WI38 (cell line): Measurements from ENCODE around the gene IFITM5.
"Not testable (repeated sequence)": the region's sequence is repeated elsewhere in the genome, so short reads cannot be mapped to it uniquely, and the experiment has no call there.

Source experiments
- H3K4me3 ChIP-seq: 2 replicates; pipeline ENCODE4 v1.5.1; 2011; ENCODE audit warnings: low read depth, mild to moderate bottlenecking, control low read depth, low read length
- CTCF ChIP-seq: IDR thresholded peaks from 2 replicates; pipeline ENCODE4 v1.5.1; 2012; ENCODE audit warnings: low read depth, mild to moderate bottlenecking, control low read depth, low read length

IFITM5 gene

GRCh38 chr11:312092-312816 is 12.9 kb upstream of the IFITM5 start:
- H3K4me3 ChIP-seq, result no peak overlapping the region
- no peak for TF ChIP-seq CTCF

DNA sequence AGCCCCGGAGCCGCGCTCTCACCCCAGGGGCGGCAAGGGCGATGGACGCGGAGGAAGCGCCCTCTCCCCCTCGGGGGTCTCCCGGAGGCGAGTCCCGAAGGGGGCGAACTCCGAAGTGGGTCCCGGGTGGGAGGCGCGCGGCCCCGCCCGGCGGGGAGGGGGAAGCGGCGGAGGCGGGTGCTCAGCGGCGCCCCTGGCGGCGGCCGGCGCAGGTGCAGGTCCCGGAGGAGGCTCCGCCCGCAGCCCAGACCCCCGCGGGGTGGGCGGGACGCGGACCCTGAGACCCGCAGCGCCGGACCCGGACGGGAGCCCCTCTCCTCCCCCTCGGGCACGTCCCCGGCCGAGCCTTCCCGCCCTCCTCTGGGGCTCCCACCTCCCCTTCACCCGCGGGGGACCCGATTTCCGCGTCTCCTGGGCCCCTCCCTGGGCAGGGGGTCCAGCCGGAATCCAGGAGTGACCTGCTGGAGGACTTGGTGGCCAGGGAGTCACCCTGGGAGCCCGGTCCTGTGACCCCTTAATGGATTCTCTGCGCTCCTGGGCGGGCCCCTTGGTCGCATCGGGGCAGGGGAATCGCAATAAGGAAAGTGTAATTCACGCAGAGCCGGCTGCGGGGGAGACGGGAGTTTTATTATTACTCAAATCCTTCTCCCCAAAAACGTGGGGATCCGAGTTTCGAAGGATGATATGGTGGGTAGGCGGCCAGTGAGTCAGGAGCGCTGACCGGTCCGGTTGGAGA is 11.9 kb upstream of the IFITM5 start:
- not testable (repeated sequence) for H3K4me3 ChIP-seq

DNA sequence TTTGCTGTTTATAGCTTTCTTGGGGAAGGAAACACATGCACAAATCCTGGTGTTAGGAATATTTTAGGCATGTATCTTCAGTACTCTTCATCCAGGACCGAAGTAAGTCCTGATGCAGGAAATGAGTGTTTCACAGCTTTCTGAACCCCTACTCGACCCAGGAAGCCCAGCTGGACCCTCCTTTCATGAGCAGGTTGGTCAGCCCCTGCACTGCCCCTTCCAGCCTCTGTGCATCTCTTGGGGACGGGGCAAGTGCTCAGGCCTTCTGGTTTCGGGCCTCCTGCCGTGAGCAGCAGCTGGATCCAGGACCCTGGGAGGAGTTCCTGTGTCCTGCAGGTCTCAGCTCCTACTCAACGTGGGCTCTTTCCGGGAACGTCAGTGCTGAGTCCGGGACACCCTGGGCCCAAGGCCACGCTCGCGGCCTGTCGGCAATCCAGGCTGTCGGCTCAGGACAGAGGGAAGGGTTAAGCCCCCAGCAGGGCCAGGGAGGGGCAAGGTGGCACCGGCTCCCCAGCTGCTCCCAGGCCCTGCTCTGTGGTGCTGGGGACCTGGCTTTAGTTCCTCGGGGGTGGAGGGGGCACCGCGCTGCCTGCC is 10.8 kb upstream of the IFITM5 start:
- peak overlapping the region; percentile 62 for H3K4me3 ChIP-seq

DNA sequence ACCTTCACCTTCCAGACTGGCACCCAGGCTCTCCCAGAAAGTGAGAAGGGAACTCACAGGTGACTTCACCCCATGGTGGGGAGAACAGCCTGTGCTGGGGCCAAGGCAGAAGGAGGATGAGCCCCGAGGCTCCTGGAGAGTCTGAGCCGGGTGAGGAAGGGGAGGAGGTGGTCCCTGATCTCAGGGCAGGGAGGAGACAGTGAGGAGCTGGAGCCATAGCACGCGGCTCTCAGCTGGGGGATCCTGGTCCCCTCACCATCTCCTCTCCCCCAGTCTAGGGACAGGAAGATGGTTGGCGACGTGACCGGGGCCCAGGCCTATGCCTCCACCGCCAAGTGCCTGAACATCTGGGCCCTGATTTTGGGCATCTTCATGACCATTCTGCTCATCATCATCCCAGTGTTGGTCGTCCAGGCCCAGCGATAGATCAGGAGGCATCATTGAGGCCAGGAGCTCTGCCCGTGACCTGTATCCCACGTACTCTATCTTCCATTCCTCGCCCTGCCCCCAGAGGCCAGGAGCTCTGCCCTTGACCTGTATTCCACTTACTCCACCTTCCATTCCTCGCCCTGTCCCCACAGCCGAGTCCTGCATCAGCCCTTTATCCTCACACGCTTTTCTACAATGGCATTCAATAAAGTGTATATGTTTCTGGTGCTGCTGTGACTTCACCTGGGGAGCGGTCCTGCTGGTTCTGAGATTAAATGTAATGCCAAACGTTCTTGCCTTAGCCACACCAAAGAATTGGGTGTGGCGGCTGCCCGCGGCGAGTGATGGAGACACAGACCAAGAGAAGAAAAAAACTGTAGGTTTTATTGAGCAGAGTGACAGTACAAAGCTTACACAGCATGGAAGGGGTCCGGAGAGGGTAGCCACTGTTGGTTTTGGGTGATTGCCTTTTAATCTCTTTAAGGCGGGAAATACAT is 9.7 kb upstream of the IFITM5 start:
- peak overlapping the region; percentile 62 for H3K4me3 ChIP-seq

GRCh38 chr11:307766-308708 is 8.7 kb upstream of the IFITM5 start, which contains the start of gene IFITM2:
Gene IFITM2, plus strand, starts transcription at chr11:307816. Its CDS starts 377 bp downstream, at chr11:308193.
- peak within 1 kb of the TSS; percentile 62 for H3K4me3 ChIP-seq

- TF ChIP-seq CTCF, result no peak
- no peak overlapping the region for H3K4me3 ChIP-seq
These were observed 7.5 kb upstream of the IFITM5 start for GRCh38 chr11:306645-307371.

- no peak for TF ChIP-seq CTCF
- no peak overlapping the region for H3K4me3 ChIP-seq
These were observed 6.5 kb upstream of the IFITM5 start for GRCh38 chr11:305844-306211.

GRCh38 chr11:304915-305843 is 5.9 kb upstream of the IFITM5 start:
- H3K4me3 ChIP-seq, result no peak overlapping the region
- peak; percentile 73 for TF ChIP-seq CTCF
